ENCODE measurements around the gene ZFAND3.

ZFAND3 gene

GRCh38 chr6:38001386-38001785, 181.9 kb downstream of the ZFAND3 start:
- no peak for DNase-seq (ENCODE audit: low read depth, low spot score)

DNA sequence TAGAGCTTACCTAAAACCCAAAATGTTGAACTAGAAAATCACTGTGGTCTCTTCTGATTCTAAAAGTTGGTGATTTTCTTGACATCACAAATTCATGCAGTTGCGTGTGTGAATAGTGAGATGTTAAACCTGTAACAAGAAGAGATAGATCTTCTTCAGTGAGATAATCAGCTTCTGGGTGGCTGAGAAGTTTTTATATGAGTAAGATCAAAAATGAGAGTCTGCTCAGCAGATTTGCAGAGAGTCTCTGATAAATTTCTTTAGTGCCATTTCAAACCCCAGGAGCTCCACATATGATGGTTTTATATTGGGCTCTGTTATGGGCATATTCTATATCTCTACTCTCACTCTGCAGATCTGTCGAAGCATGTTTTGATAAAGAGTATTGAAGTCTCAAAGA, 185.4 kb downstream of the ZFAND3 start:
- no peak for DNase-seq (ENCODE audit: low read depth, low spot score)

- DNase-seq (ENCODE audit: low read depth, low spot score), result no peak
These were observed 192.4 kb downstream of the ZFAND3 start for GRCh38 chr6:38011937-38012336.

DNA sequence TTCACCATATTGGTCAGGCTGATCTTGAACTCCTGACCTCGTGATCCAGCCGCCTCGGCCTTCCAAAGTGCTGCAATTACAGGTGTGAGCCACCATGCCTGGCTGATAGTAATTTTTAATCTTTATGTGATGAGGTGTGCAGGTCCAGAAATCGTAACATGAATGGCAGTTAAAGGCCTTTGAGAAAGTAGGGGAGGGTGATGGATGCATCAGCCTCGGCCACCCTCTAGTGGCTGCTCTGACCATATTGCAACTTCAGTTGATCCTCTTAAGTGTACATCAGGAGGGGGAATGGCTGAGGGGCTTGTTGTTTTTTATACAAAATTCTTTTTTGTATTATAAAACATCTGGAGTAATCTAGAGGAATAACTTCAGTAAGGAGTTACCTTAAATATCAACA, 193.0 kb downstream of the ZFAND3 start:
- DNase-seq (ENCODE audit: low read depth, low spot score), result no peak

GRCh38 chr6:38015341-38015740, 195.8 kb downstream of the ZFAND3 start:
- DNase-seq (ENCODE audit: low read depth, low spot score), result no peak

- no peak for DNase-seq (ENCODE audit: low read depth, low spot score)
These were observed 197.3 kb downstream of the ZFAND3 start for GRCh38 chr6:38016824-38017223.

GRCh38 chr6:38018755-38019165, 199.2 kb downstream of the ZFAND3 start:
- DNase-seq (ENCODE audit: low read depth, low spot score), result no peak

DNA sequence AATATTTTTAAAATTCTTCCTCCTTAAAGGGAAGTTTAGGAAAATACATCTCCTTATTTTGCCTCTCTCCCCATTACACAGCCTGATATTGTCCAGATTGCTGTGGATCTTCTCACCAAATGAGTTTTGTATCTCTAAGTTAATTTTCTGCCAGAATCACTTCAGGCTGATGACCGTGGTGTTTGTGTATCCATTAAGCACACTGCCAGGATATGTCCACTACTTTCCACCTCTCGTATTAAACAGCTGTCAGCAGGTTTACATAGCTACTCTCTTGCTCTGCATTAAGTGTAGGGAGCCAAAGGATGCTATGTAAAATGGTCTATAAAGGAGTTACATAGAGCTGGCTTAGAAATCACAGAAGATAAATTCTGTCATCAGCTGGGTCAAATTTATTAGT, 201.1 kb downstream of the ZFAND3 start:
- DNase-seq (ENCODE audit: low read depth, low spot score), result no peak

DNA sequence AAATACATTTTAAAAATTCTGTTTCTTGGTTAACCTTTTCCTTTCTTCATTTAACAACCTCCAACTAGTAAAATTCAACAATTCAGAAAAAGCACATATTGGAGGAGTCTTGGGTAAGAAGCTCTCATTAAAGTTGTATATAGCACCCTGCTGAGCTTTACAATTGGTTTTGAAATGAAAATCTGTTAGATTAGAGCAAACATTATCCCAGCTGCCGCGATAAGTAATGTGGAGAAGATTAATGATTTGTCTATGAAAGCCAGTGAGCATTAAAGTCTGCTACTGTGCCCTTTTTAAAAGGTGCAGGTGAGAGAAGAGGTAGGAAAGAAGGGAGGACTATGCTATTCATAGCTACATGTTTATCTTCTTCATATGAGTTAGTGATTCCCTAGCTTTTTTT, 201.5 kb downstream of the ZFAND3 start:
- no peak for DNase-seq (ENCODE audit: low read depth, low spot score)

GRCh38 chr6:38021571-38021970, 202.0 kb downstream of the ZFAND3 start:
- DNase-seq (ENCODE audit: low read depth, low spot score), result no peak

DNA sequence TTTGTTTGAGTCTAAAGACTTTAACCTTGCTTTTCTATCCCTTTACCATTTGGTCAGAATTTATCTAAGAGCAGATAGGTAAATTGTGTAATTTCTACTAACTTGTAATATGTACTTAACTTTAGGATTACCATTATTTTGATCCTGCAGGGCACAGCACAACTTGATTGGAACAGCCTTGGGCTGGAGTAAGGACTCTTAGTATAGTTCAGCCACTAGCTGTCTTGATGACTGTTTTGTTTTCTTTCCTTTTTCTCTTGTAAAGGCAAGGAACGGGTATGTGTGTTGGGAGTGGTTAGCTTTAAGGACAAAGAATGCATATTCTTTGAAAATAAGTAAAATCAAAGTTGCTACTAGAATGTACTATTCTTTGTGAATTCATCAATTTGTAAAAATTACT, 203.2 kb downstream of the ZFAND3 start:
- no peak for DNase-seq (ENCODE audit: low read depth, low spot score)

DNA sequence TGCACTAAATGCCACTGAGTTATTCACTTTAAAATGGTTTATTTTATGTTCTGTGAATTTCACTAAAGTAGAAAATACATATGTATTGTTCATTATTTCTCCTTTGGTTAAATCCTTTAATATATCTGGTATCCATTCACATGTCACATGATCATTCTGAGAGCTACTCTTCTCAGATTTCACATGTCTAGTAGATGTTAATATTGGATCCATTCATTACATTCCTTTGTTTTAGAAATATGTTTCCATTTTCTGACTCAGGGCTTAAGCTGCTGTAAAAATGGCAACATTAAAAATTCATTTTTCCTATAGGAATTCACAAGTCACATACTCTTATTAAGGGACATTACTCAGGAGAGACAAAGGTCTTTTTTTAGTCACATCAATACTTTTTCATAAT, 205.4 kb downstream of the ZFAND3 start:
- no peak for DNase-seq (ENCODE audit: low read depth, low spot score)

DNA sequence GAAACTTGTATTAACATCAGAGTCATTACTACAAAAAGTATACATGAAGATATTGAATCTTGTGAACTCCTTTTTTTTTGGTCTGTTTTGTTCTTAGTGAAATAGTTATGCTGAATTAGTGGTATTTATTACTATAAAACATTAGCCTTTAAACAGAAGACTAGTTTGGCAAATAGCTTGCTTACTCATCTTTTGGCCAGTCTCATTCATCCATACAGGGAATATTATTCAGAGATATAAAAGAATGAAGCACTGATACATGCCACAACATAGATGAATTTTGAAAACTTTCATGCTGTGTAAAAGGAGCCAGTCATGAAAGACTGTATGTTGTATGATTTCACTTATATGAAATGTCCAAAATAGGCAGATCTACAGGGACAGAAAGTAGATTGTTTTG, 205.9 kb downstream of the ZFAND3 start:
- DNase-seq (ENCODE audit: low read depth, low spot score), result no peak

DNA sequence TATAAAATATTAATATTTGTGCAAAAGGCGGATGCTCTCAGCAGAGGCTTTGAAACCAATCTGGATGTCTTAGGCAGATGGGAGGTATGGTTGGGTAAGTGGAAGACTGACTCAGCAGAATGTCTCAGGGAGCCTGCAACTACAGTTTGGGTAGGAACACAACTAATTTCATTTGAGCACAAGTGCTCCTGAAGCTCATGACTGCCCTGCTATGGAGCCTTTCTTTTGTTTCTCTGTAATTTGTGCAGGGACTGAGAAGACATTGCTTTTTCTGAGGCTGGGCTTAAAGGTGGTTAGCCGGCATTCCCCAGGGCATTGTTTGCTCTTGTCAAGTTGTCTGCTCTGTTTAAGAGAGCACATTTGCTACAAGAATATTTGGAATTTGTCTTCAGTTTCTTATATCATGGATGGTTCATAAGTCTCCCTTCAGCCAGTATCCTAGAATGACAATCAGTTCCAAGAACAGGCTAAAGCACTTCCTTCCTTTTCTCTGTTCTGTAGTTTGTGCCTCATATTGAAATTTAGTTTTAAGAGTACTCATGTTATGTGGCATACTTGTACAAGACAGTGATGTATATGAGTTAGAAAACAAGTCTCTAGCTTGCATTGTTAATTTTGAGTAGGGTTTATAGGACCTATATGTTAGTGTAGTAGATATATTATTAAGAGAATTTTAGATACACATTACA, 208.3 kb downstream of the ZFAND3 start:
- no peak for DNase-seq (ENCODE audit: low read depth, low spot score)

DNA sequence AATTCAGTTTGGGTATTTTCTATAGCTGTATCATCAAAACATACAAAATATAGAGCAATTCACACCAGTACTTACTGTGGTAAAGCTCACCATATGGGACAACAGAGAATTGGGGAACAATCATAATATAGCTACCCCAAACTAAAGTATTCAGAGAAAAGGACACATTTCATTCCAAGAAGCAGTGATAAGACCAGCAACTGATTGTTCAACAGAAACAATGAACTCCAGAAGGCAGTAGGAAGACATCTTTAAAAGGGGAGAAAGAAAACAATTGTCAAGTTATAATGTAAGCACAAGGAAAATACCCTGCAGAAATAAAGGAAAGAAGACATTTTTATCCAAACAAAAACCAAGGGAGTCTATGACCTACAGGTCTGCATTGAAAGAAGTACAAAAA, 210.9 kb downstream of the ZFAND3 start:
- no peak for DNase-seq (ENCODE audit: low read depth, low spot score)

- DNase-seq (ENCODE audit: low read depth, low spot score), result no peak
These were observed 213.3 kb downstream of the ZFAND3 start for GRCh38 chr6:38032797-38033196.

GRCh38 chr6:38033442-38033982, 214.0 kb downstream of the ZFAND3 start:
- DNase-seq (ENCODE audit: low read depth, low spot score), result no peak

DNA sequence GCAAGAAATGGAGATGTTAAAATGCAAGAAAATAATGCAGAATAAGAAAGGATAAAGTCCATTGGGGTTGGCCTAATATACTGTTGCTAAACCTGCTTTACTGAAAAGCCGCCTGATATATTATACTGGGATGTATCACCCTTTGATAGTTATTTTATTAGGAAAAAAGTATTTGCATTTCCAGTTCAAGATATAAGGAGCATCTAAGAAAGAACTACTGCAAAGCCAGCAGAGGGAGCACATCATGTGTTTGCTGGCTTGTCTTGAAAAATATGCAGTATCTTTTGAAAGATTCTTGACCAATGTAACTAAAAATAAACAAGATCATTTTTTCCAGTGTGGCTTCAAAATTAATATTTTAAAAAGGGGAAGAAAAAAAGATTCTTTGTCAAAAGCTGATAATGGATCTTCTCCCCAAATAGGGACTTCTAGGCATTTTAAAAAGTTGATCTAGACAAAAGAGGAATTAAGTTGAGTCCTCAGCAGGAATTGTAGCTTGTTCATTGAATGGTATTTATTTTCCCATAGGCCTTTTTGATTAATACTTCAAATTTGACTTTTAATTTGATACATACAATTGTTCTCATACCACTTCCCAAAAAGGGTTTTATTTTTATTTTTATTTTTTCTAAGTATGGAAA, 214.9 kb downstream of the ZFAND3 start:
- DNase-seq (ENCODE audit: low read depth, low spot score), result no peak

DNA sequence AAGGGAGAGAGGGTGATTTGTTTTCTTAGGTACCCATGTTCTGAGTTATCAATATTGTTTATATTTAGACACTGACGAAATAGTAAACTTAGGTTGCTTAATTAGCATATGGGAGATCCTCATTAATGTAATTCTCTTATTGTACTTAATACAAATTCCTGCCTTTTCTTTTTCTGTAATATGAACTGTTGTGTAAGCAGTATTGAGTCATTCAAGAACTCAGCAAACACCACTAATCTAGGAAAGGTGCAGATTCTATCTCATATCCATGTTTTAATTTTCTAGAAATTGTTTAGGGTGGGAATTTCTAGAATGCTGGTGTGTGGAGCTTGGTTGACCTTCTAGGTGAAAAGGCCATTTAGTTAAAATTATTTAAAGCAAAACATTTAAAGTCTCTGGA, 216.0 kb downstream of the ZFAND3 start:
- DNase-seq (ENCODE audit: low read depth, low spot score), result no peak

DNA sequence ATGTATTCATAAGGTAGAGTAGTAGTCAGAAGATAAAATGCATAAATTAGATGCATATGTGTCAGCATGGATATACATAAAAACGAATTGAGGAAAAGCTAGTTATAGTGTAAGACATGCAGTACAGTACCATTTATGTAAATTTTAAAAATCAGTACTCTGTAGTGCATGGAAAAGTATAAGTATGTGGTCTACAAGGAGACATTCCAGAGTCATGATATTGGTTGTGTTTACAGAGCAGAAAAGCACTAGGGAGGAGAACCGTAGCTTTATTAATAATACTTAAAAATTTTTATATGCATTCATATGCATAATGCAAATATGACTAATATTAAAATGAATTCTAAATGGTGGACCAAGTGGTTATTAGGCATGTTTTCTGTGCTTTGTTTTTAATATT, 220.0 kb downstream of the ZFAND3 start:
- no peak for DNase-seq (ENCODE audit: low read depth, low spot score)

DNA sequence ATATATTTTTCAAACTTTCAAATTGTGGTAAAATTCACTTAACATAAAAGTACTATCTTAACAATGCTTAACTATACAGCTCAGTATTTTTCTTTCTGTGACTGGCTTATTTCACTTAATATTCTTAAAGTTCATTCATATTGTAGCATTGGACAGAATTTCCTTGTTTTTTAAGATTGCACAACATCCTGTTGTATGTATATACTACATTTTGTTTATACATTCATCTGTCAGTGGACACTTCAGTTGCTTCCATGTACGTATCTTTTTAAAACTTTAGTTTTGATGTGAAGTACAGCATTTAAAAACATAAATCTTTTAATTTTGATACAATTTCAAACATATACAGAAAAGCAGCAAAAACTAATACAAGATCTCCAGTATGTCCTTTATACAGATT, 220.7 kb downstream of the ZFAND3 start:
- no peak for DNase-seq (ENCODE audit: low read depth, low spot score)

DNA sequence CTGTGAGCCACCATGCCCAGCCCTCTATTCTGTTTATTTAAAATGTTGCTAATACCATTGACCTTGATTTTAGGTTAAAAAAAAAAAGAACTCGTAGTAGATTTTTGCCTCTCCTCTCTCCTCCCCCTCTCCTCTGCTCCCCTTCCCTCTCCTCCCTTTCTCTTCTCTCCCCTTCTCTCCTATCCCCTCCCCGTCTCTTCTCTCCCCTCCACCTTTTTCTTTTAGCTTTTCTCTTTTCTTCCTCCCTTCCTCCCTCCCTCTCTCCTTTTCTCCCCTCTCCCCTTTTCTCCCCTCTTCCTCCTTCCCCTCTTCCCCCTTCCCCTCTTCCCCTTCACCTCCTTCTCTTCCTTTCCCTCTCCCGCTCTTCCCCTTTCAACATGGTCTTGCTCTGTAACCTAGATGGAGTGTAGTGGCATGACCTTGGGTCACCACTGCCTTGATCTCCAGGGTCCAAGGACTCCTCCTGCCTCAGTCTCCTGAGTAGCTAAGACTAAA, 223.8 kb downstream of the ZFAND3 start:
- DNase-seq (ENCODE audit: low read depth, low spot score), result no peak

DNA sequence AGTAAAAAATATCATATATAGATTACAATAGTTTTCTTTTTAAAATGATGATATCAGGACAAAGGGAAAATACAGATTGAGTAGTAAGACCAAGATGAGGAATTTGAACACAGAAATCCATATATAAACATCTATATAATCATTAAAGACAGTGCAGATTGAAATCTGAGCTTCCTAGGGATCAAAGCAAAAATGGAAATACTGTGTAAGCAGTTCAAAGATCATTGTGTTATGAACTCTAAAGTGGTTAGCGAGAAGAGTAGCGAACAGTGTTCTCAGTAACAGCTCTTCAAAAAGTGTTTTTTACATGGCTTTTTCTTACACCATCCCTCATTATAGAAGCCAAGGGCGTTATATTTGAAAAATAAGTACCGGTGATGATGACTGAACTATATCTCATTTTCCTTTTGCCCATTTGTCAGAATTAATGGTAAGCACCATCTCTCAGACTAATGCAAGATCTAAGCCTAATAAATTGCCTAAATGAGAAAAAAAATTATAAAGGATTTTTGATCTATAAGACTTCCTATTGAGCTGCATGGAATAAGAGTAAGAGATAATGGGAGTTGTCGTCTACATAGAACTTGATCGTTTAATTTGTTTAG, 226.3 kb downstream of the ZFAND3 start:
- no peak for DNase-seq (ENCODE audit: low read depth, low spot score)

All from iPS DF 19.7 (cell line).